ENCODE results near the gene PET100. TPM values are rescaled to one million over a fixed set of nuclear protein-coding genes. Genes with fewer than 3 reads are reported as not detected.
A peak's percentile ranks its signal among the peaks of the same experiment; 100 is the strongest.

Gene PET100, protein sequence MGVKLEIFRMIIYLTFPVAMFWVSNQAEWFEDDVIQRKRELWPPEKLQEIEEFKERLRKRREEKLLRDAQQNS
- total RNA-seq = 75.6 TPM

DNA sequence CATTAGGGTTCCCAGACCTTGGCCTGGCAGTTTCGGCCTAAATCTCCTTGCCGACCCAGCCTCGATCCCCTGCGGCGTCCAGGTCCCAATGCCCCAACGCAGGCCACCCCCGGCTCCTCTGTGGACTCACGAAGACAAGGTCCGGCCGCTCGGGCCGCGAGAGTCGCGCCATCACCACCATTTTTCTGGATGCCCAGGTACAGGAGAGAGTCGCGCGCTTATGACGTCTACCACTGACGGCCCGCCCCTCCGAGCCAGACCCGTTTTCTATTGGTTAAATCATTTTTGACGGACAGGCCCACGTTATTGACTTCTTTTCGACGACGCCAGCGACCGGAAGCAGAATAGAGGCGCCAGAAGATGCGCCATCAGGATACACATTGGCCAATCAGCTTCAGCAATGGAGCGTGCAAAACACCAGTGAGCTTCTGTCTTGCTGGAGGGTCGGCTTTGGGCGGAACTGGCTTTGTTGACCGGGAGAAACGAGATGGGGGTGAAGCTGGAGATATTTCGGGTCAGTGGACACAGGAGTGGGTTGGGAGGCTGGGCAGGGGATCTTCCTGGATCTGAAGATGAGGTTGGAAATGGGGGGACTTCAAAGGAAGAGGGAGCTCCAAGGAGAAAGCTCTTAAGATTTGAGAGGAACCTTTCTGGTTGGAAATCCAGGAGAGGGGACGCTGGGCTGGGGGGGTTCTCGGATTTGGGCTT lies at the start of gene PET100, which contains the start of gene XAB2:
TSS of gene PET100 (plus strand) at position 447 of the 708 bp plus-strand sequence. CDS start at position 488, 41 bp downstream.
TSS of gene XAB2 (minus strand) at position 199 of the 708 bp plus-strand sequence. CDS start at position 181, 18 bp downstream.
- peak; percentile 95 for ATAC-seq
- DNase-seq (ENCODE audit: low spot score) = peak; percentile 97

- peak; percentile 69 for ATAC-seq
- DNase-seq (ENCODE audit: low spot score) = peak; percentile 51
These were observed 47.1 kb upstream of the PET100 start for GRCh38 chr19:7582446-7582845.

DNA sequence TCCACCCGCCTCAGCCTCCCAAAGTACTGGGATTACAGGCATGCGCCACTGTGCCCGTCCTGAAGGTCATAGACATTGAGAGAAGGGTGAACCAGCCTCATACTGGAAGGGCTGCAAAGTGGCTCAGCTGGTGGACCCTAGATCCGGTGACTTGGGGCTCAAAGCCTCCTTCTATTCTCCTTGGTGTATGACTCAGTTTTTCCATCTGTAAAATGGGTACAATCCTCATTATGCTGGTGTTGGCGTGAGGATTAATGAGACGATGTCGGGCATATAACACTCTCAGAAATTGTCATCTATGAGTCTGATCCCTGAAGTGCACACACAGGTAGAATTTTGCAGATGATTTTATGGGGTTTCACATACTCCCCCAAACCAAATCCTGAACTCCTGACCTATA lies 39.8 kb upstream of the PET100 start:
- DNase-seq (ENCODE audit: low spot score) = no peak
- no peak for ATAC-seq

GRCh38 chr19:7590256-7590655 lies 39.3 kb upstream of the PET100 start:
- no peak for DNase-seq (ENCODE audit: low spot score)

GRCh38 chr19:7595466-7596133 lies 34.0 kb upstream of the PET100 start, which contains the start of gene CAMSAP3:
Gene CAMSAP3 (plus strand): TSS chr19:7595863. CDS start chr19:7596003, 140 bp downstream.
- ATAC-seq (peak; percentile 93), DNase-seq (ENCODE audit: low spot score) (peak; percentile 65)

More at GRCh38 chr19:7590256-7590655, 39.3 kb upstream of the PET100 start:
- ATAC-seq = no peak

- no peak for DNase-seq (ENCODE audit: low spot score)
- peak; percentile 70 for ATAC-seq
These were observed 33.2 kb upstream of the PET100 start for GRCh38 chr19:7596211-7596937.

- ATAC-seq (peak; percentile 14), DNase-seq (ENCODE audit: low spot score) (no peak)
These were observed 31.9 kb upstream of the PET100 start for GRCh38 chr19:7597689-7598088.

- ATAC-seq = no peak
- DNase-seq (ENCODE audit: low spot score) = no peak
These were observed 31.4 kb upstream of the PET100 start for GRCh38 chr19:7598180-7598579.

DNA sequence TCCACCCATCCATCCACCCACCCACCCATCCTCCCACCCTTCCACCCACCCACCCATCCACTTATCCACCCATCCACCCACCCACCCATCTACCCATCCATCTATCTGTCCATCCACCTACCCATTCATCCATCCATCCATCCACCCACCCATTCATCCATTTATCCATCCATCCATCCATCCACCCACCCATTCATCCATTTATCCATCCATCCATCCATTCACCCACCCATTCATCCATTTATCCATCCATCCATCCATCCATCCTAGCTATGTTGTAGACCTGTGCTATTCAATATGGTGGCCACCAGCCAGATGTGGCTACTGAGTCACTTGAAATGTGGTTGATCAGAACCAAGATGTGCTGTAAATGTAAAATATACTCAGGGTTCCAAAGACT lies 28.9 kb upstream of the PET100 start:
- no peak for ATAC-seq

DNA sequence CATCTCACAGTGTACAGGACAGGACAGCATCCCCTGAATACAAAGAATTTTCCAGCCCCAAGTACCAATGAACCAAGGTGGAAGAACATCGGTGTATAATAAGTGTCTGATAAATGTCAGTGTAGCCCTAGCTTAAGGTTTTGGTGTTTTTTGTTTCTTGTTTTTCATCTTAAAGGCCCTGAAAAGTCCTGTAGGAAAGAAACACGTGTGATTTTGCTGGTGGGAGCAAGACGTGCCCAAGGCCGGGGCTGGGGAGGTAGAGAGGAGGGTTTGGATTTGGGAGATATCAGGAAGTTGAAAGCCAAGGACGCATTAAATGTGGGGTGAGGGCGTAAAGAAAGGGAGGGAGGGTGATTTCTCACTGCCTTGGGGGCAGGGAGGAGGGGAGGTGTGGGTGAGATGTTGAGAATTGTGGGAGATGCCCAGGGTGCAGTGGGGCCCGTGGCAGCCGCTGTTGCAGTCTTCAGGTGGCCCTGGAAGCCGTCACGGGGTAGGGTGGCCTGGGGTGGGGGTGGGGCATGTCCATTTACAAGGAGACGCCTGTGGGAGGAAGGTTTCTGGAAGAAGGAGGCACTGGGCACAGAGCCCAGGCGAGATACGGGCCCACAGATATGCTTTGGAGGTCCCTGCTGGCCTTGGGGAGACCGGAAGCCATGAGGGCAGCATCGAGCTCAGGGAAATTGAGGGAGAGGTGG lies 27.2 kb upstream of the PET100 start:
- DNase-seq (ENCODE audit: low spot score) (no peak), ATAC-seq (peak; percentile 7)

More for the DNA sequence above, 28.9 kb upstream of the PET100 start:
- no peak for DNase-seq (ENCODE audit: low spot score)

- DNase-seq (ENCODE audit: low spot score) (no peak), ATAC-seq (peak; percentile 53)
These were observed 26.6 kb upstream of the PET100 start for GRCh38 chr19:7602935-7603497.

GRCh38 chr19:7603919-7604318 lies 25.7 kb upstream of the PET100 start:
- no peak for DNase-seq (ENCODE audit: low spot score)
- peak; percentile 34 for ATAC-seq

GRCh38 chr19:7605490-7606222 lies 23.9 kb upstream of the PET100 start:
- DNase-seq (ENCODE audit: low spot score) = no peak
- peak; percentile 35 for ATAC-seq

- no peak for DNase-seq (ENCODE audit: low spot score)
- no peak for ATAC-seq
These were observed 23.3 kb upstream of the PET100 start for GRCh38 chr19:7606289-7606688.

DNA sequence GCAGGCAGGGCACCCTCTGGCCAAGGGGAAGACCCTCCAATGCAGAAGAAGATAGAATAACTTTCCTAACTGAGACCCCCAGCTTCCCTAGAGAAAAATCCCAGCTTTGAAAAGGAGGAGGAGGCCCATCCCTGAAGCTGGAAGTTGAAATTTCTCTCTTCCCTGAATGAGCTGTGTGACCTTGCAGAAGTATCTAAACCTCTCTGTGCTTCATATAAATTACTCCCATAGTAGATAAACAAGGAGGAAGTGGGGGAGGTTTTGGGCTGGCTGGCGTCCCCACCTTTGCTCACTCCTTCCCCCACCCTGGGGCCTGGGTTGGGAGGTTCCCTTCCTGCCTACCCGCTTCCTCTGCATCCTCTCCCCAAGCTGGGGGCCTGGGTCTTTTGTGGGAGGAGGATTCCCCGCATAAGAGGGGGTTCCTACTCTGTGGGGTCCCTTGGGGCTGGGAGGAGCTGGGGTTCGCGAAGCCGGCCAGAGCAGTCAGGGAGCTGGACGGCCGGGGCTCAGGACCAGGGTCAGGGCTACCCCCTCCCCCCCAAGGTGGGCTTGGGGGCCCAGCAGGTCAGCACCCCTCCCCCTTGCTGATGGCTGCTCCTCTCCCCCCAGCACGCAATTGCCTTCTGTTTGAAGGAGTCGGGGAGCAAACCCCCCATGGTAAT lies 22.2 kb upstream of the PET100 start:
- DNase-seq (ENCODE audit: low spot score) = no peak
- no peak for ATAC-seq

DNA sequence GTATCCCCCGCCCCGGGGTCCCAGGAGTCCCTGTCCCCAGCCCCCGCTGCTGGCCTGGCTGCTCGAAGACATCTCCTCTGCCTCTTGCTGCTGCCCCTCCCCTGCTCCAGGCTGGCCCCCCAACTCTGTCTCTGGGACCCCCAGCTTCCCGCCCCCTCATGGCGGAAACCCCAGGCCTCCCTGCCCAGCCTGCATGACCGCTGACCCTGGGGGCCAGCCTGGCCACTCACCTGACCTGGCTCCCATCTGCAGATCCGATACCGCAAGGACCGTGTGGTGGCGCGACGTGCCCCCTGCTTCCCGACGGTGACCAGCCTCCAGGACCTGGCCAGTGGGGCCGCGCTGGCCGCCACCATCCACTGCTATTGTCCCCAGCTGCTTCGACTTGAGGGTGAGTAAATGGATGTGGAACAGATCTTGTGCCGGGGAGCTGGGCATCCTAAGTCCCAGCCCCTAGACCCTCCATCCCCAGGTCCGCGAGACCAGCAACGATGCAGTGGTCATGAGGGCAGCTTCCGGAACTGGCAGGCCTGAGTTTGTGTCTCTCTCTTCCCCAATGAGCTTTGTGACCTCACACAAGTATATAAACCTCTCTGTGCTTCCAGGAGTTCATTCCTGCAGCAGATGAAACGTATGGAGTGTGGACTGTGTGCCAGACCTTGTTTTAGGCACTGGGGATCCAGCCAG lies 21.6 kb upstream of the PET100 start:
- ATAC-seq (no peak), DNase-seq (ENCODE audit: low spot score) (no peak)

GRCh38 chr19:7610491-7611240 lies 18.9 kb upstream of the PET100 start:
- ATAC-seq = no peak
- DNase-seq (ENCODE audit: low spot score) = no peak

Data from left lobe of liver (tissue), 2 donors.